HL-60 (cell line): ENCODE data around the gene DPP4.

Source experiments
- SPI1 ChIP-seq: IDR thresholded peaks from 2 replicates; pipeline ENCODE4 v1.6.1; 2012; ENCODE audit warnings: low read depth, mild to moderate bottlenecking, borderline replicate concordance
- TF ChIP-seq, protein P1 (sequence below): IDR thresholded peaks from one replicate; pipeline ENCODE4 v1.5.1; 2011; ENCODE audit warnings: low read length, control low read depth, inconsistent platforms; ENCODE audit not compliant: insufficient read depth

DNA sequence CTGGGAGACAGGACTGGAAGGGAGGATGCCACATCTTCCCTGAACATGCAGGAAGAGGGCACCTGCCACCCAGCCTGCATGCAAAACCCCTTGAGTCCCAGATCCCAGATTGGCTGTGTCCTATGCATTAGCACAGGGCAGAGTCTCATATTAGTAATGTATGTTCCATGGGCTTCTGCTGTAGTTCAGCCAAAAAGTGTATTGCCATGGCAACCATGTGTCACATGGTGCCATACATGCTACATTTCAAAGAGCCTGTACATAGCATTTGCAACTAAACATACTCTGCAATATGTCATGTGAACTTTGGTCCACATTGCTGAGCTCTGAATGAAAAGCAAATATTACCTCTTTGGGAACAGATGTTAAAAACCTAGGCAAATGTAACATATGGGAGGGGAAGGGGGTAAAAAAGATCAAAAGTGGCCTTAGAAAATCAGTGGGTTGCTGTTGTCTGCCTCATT lies 78.4 kb downstream of the DPP4 start:
- TF ChIP-seq, protein P1, sequence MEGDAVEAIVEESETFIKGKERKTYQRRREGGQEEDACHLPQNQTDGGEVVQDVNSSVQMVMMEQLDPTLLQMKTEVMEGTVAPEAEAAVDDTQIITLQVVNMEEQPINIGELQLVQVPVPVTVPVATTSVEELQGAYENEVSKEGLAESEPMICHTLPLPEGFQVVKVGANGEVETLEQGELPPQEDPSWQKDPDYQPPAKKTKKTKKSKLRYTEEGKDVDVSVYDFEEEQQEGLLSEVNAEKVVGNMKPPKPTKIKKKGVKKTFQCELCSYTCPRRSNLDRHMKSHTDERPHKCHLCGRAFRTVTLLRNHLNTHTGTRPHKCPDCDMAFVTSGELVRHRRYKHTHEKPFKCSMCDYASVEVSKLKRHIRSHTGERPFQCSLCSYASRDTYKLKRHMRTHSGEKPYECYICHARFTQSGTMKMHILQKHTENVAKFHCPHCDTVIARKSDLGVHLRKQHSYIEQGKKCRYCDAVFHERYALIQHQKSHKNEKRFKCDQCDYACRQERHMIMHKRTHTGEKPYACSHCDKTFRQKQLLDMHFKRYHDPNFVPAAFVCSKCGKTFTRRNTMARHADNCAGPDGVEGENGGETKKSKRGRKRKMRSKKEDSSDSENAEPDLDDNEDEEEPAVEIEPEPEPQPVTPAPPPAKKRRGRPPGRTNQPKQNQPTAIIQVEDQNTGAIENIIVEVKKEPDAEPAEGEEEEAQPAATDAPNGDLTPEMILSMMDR, result no peak
- TF ChIP-seq SPI1, result no peak
